HG02938 (cell line): ENCODE measurements around the gene AMPD1.

Experiments
- ATAC-seq: cut with Tn5 transposase; IDR thresholded peaks from one replicate; pipeline ENCODE4 v1.9.1; 2021; ENCODE audit warnings: mild to moderate bottlenecking, moderate library complexity; ENCODE audit not compliant: unreplicated experiment

Gene AMPD1

GRCh38 chr1:114695430-114696058 lies at the start of gene AMPD1:
Gene AMPD1, minus strand, starts transcription at chr1:114695546. Its CDS starts 75 bp downstream, at chr1:114695471.
- no peak for ATAC-seq

GRCh38 chr1:114741963-114742746 lies 46.8 kb upstream of the AMPD1 start:
- ATAC-seq: no peak

GRCh38 chr1:114740331-114740730 lies 45.0 kb upstream of the AMPD1 start:
- no peak for ATAC-seq

GRCh38 chr1:114737314-114737849 lies 42.0 kb upstream of the AMPD1 start:
- ATAC-seq: no peak

- ATAC-seq: no peak
Measured at GRCh38 chr1:114735479-114735878, 40.1 kb upstream of the AMPD1 start.

DNA sequence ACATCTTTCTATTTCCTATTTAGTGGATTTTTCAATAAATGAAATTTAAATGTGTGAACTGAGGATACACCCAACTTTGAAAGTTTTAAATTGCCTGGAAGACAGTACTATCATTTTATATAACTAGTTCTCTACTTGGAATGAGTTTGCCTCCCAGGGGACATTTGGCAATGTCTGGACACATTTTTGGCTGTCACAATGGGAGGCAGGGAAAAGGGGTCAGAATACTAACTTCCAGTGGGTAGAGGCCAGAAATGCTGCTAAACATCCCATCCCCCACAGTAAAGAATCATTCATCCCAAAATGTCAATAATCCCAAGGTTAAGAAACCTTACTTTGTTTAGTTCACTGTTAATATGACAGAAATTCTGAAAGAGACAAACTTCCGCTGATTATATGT lies 34.4 kb upstream of the AMPD1 start:
- ATAC-seq: no peak

DNA sequence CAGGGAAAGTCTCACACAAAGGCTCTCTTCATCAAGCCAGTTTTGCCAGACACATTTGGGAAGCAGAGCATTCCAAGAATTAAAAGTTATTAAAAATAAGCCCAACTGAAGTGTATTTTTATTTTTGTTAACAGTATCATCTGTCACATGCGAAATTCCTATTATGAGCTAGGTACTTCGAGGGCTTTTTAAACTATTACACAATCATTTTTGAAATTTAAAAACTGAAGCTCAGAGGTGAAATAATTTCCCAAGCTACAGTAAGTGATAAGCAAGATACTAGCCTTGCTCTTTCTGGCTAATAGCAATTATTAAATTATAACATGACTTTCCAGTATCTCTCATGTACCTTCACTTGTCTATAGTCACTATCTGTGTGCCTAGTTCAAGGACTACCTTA lies 33.2 kb upstream of the AMPD1 start:
- ATAC-seq: no peak

GRCh38 chr1:114725230-114725629 lies 29.9 kb upstream of the AMPD1 start:
- ATAC-seq: no peak

DNA sequence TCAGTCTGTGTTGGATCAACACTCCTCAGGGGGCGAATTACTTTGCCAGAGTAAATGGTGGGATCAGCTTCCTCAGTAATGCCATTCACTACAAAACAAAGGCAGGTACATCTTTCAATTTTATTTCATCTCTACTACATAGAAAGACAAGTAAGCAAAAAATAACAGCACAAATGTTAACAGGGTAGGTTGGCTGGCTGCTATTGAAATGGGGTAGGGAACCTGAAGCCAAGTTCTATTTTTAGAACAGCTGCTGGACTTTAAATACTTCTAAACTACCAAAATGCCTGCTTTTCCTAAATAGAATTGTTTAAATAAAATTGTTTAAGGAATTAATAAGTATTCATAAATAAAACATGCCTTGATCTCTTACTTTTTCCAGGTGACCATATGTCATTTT lies 28.6 kb upstream of the AMPD1 start:
- no peak for ATAC-seq

DNA sequence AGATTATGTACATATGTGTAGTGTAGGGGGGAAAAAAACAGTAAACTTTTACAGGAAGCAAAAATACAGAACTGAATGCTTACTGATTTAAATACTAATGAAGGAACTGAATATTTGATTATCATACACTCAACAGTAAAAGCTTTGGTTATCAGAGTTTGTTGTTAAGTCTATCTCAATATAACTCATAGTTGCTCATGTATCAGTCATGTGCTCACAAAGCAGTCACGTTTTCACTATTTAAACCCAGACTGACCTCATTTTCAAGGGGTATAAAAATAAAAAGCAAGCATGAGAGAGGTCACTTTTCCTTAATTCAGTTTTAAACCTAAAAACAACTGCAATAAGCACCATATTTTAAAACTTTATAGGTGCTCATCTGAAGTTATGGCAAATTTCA lies 28.1 kb upstream of the AMPD1 start:
- ATAC-seq: no peak

GRCh38 chr1:114720492-114720891 lies 25.1 kb upstream of the AMPD1 start:
- no peak for ATAC-seq

GRCh38 chr1:114719424-114719787 lies 24.1 kb upstream of the AMPD1 start:
- no peak for ATAC-seq

DNA sequence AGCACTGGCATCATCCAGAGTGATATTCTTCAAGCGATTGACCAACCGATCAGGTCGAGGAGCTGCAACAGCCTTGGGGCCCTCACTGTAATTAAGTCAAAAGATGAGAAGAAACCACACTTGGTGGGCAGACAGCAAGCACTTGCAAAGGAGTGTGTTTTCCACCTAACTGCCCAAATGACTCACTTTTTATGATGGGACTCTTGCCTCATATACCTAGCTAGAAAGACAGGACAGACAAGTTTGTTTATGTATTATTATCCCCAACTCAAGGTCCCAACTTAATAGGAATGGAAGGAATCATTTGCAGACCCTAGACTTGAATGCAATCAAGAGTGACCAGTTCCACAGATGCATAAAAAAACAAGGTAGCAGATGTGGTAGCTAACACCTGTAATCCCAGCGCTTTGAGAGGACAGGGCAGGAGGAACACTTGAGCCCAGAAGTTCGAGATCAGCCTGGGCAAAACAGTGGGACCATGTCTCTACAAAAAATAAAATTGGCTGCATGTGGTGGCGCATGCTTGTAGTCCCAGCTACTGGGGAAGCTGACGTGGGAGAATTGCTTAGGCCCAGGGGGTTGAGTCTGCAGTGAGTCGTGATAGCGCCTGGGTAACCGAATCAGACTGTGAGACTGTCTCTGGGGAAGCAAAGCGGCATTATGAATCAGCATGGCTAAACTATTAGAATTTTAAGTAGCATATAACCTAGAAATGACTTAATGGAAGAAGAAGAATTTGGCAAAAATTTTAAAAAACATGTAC lies 23.5 kb upstream of the AMPD1 start:
- ATAC-seq: no peak

GRCh38 chr1:114716304-114717170 lies 21.2 kb upstream of the AMPD1 start, which contains the start of gene NRAS:
Gene NRAS, minus strand, starts transcription at chr1:114716771. Its CDS starts 611 bp downstream, at chr1:114716160.
- peak; percentile 88 for ATAC-seq

- ATAC-seq: no peak
Measured at GRCh38 chr1:114715952-114716303, 20.6 kb upstream of the AMPD1 start.

- no peak for ATAC-seq
Measured at GRCh38 chr1:114712977-114713376, 17.6 kb upstream of the AMPD1 start.

DNA sequence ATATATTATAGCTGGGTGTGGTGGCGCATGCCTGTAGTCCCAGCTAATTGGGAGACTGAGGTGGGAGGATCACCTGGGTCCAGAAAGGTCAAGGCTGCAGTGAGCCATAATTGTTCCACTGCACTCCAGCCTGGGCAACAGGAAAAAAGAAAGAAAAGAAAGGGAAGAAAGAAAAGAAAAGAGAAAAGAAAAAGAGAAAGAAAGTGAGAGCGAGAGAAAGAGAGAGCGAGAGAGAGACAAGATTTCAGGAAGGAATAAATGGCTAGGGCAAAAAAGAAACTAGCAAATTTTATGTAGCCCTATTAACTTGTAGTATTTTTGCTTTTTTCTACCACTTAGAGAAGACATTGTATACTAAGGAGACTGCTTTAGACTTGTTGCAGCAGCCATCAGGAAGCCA lies 15.0 kb upstream of the AMPD1 start:
- no peak for ATAC-seq

DNA sequence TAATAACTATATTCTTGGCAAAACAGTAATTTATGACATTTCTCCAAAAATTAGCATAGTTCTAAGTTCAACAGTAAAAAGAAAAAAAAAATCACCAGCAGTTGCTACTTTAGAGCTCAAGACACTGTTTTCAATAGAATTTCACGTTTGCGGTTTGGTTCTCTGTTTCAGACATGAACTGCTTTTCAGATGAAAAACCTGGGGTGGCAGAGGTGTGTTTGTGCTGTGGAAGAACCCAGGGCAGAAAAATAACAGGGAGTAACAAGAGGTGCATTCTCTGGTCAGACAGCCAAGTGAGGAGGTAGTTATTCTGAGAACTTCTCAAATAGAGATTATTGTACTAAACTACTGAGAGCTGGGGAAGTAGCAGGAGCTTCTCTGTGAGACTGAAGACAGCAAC lies 12.3 kb upstream of the AMPD1 start:
- no peak for ATAC-seq

DNA sequence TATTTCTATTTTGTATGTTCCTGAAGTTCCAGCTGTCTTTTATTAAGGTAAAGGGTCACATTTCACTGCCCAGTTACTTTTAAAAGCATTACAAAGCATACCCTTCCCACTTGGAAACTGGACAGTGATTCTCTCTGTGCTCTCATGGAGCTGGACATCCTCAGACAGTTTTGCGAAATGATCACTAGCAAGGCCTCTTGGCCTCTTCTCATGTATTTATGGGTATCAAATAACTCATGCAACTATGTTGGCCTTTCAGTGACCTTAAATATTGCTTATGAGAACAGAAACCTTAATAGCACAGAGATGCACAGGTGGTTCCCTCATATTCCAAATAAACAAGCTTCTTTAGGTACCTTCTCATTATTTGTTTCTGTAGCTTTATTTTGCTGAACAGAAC lies 7.9 kb upstream of the AMPD1 start:
- ATAC-seq: no peak

GRCh38 chr1:114702737-114703136 lies 7.4 kb upstream of the AMPD1 start:
- no peak for ATAC-seq

GRCh38 chr1:114701931-114702330 lies 6.6 kb upstream of the AMPD1 start:
- no peak for ATAC-seq
